T-helper 2 cell treated with Interferon-gamma antibody and Interleukin-4, amounts not matched to agents 100 ng/mL and 5 ng/mL, for 36 hours (primary cell): ENCODE measurements around the gene DHX40. TPM values are rescaled to one million over a fixed set of nuclear protein-coding genes. Genes with fewer than 3 reads are reported as not detected.
"Not testable (repeated sequence)": the region's sequence is repeated elsewhere in the genome, so short reads cannot be mapped to it uniquely, and the experiment has no call there.

ENCODE experiments used
- intact Hi-C: fragments of 100-400 bp; cut with micrococcal nuclease; formaldehyde crosslinking; loops from one replicate; pipeline ENCODE4 v1.15.1; 2023
- total RNA-seq: library from RNA; stranded (reverse); gene quantifications from 2 replicates; pipeline ENCODE4 v1.2.3, GENCODE V29; 2022

Gene DHX40
- 15.3 and 15.6 TPM in 2 replicates for total RNA-seq

- intact Hi-C loops: loop anchor here (1.0 to 10.0 kb wide), 3 partner anchors 54 to 411 kb away; partner anchors contain the start of genes CLTC, PRR11 and SKA2
Observed at GRCh38 chr17:59565171-59565958, at the start of gene DHX40. TSS of gene DHX40 (plus strand) at chr17:59565610. CDS start at chr17:59565672, 62 bp downstream.

GRCh38 chr17:59516451-59516850 lies 49.0 kb upstream of the DHX40 start:
- intact Hi-C loops: no loop called here

- intact Hi-C loops: no loop called here
Observed at GRCh38 chr17:59519132-59519531, 46.3 kb upstream of the DHX40 start.

GRCh38 chr17:59520251-59520650 lies 45.2 kb upstream of the DHX40 start:
- intact Hi-C loops: loop anchor here (5.0 kb wide), 1 partner anchor 208 kb away; no protein-coding TSS in a partner anchor

GRCh38 chr17:59521465-59522126 lies 43.8 kb upstream of the DHX40 start:
- intact Hi-C loops: loop anchor here (5.0 kb wide), 1 partner anchor 209 kb away; no protein-coding TSS in a partner anchor

- intact Hi-C loops: loop anchor here (5.0 kb wide), 1 partner anchor 213 kb away; no protein-coding TSS in a partner anchor
Observed at GRCh38 chr17:59524930-59525329, 40.5 kb upstream of the DHX40 start.

- intact Hi-C loops: no loop called here
Observed at GRCh38 chr17:59525668-59526067, 39.7 kb upstream of the DHX40 start.

GRCh38 chr17:59526451-59526850 lies 39.0 kb upstream of the DHX40 start:
- intact Hi-C loops: no loop called here

- intact Hi-C loops: no loop called here
Observed at GRCh38 chr17:59527325-59527917, 38.0 kb upstream of the DHX40 start.

- intact Hi-C loops: no loop called here
Observed at GRCh38 chr17:59527931-59528330, 37.5 kb upstream of the DHX40 start.

- intact Hi-C loops: no loop called here
Observed at GRCh38 chr17:59530531-59530930, 34.9 kb upstream of the DHX40 start.

- intact Hi-C loops: no loop called here
Observed at GRCh38 chr17:59533694-59534093, 31.7 kb upstream of the DHX40 start.

- intact Hi-C loops: no loop called here
Observed at GRCh38 chr17:59534583-59534982, 30.8 kb upstream of the DHX40 start.

GRCh38 chr17:59538195-59538909 lies 27.1 kb upstream of the DHX40 start:
- intact Hi-C loops: no loop called here

- intact Hi-C loops: no loop called here
Observed at GRCh38 chr17:59542960-59543635, 22.3 kb upstream of the DHX40 start.

GRCh38 chr17:59545942-59546341 lies 19.5 kb upstream of the DHX40 start:
- intact Hi-C loops: no loop called here

- intact Hi-C loops: no loop called here
Observed at GRCh38 chr17:59547131-59547915, 18.1 kb upstream of the DHX40 start.

- intact Hi-C loops: not testable (repeated sequence)
Observed at GRCh38 chr17:59548985-59549384, 16.4 kb upstream of the DHX40 start.

GRCh38 chr17:59550703-59551102 lies 14.7 kb upstream of the DHX40 start:
- intact Hi-C loops: no loop called here

- intact Hi-C loops: no loop called here
Observed at GRCh38 chr17:59558039-59558438, 7.4 kb upstream of the DHX40 start.
